Left lobe of liver (tissue), 2 donors: ENCODE data around the gene FLRT1. TPM values are rescaled to one million over a fixed set of nuclear protein-coding genes. Genes with fewer than 3 reads are reported as not detected.

Experiments
- ATAC-seq: fragments of 200-7000 bp; cut with Tn5 transposase; one replicate; pipeline ENCODE4 v1.9.1; 2020; ENCODE audit warnings: mild to moderate bottlenecking, moderate library complexity
- DNase-seq: peaks from one replicate; pipeline ENCODE4 v3.0.0-alpha.2; 2020; ENCODE audit warnings: low spot score
- total RNA-seq: library from RNA; stranded (reverse); gene quantifications from one replicate; pipeline ENCODE4 v1.2.1, GENCODE V29; 2021
- donor health status: DM: no; HTN: no; CAD: no; lungs with moderate emphysema.
- donor health status: DM: no; HTN: yes; CAD: no.

Gene FLRT1
- total RNA-seq, 1 donor from 2014 or later, result not detected

GRCh38 chr11:64083398-64084080, 47.8 kb downstream of the FLRT1 start:
- no peak for DNase-seq
- peak; percentile 4 for ATAC-seq

- DNase-seq (no peak), ATAC-seq (peak; percentile 13)
These were observed 48.6 kb downstream of the FLRT1 start for GRCh38 chr11:64084146-64084950.

- ATAC-seq (peak; percentile 88), DNase-seq (peak; percentile 90)
These were observed 49.4 kb downstream of the FLRT1 start for GRCh38 chr11:64084951-64085710.

Other genes starting within 250 kb of the FLRT1 start
- 3.4 TPM for gene SPINDOC, start 222.5 kb upstream of the FLRT1 start, total RNA-seq
- gene MARK2, start 196.8 kb upstream of the FLRT1 start, total RNA-seq, result 13.0 TPM
- 0.23 TPM for gene RCOR2, start 118.8 kb upstream of the FLRT1 start, total RNA-seq
- gene NAA40, start 96.9 kb upstream of the FLRT1 start, total RNA-seq, result 4.2 TPM
- gene COX8A, start 61.3 kb upstream of the FLRT1 start, total RNA-seq, result 182 TPM
- gene OTUB1, start 49.5 kb upstream of the FLRT1 start, total RNA-seq, result 22.8 TPM
- gene MACROD1, start 130.2 kb downstream of the FLRT1 start, total RNA-seq, result 35.2 TPM
- gene STIP1, start 150.2 kb downstream of the FLRT1 start, total RNA-seq, result 33.9 TPM
- 9.7 TPM for gene FERMT3, start 170.8 kb downstream of the FLRT1 start, total RNA-seq
- gene TRPT1, start 190.3 kb downstream of the FLRT1 start, total RNA-seq, result 22.2 TPM
- 52.5 TPM for gene NUDT22, start 190.3 kb downstream of the FLRT1 start, total RNA-seq
- 28.2 TPM for gene DNAJC4, start 194.6 kb downstream of the FLRT1 start, total RNA-seq
- gene VEGFB, start 198.7 kb downstream of the FLRT1 start, total RNA-seq, result 20.8 TPM
- gene FKBP2, start 205.2 kb downstream of the FLRT1 start, total RNA-seq, result 82.6 TPM
- 50.1 TPM for gene PPP1R14B, start 211.0 kb downstream of the FLRT1 start, total RNA-seq
- 6.8 TPM for gene PLCB3, start 215.6 kb downstream of the FLRT1 start, total RNA-seq
- 36.0 TPM for gene BAD, start 248.7 kb downstream of the FLRT1 start, total RNA-seq
- 26.8 TPM for gene GPR137, start 249.9 kb downstream of the FLRT1 start, total RNA-seq